LNCAP (cell line): ENCODE data around the gene FOXN3.

Experiments
- TF ChIP-seq, protein P1 (sequence below): fragments of 450-650 bp; IDR thresholded peaks from 2 replicates; pipeline ENCODE4 v1.5.1; 2017; ENCODE audit warnings: mild to moderate bottlenecking

The FOXN3 gene

DNA sequence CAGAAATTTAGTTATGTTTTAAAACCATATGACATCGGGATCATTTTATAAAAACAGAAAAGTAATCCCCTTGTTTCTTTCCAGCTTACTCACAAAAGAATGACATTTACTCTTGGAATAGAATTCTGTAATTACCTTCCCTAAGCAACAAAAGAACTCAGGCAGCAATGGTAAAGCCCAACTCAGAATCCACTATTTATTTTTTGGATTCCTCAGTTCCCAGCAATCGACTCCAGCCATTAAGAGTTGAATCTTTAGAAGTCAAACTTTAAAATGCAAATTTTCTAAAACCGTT lies 65.9 kb downstream of the FOXN3 start:
- TF ChIP-seq, protein P1, sequence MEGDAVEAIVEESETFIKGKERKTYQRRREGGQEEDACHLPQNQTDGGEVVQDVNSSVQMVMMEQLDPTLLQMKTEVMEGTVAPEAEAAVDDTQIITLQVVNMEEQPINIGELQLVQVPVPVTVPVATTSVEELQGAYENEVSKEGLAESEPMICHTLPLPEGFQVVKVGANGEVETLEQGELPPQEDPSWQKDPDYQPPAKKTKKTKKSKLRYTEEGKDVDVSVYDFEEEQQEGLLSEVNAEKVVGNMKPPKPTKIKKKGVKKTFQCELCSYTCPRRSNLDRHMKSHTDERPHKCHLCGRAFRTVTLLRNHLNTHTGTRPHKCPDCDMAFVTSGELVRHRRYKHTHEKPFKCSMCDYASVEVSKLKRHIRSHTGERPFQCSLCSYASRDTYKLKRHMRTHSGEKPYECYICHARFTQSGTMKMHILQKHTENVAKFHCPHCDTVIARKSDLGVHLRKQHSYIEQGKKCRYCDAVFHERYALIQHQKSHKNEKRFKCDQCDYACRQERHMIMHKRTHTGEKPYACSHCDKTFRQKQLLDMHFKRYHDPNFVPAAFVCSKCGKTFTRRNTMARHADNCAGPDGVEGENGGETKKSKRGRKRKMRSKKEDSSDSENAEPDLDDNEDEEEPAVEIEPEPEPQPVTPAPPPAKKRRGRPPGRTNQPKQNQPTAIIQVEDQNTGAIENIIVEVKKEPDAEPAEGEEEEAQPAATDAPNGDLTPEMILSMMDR, result no peak

DNA sequence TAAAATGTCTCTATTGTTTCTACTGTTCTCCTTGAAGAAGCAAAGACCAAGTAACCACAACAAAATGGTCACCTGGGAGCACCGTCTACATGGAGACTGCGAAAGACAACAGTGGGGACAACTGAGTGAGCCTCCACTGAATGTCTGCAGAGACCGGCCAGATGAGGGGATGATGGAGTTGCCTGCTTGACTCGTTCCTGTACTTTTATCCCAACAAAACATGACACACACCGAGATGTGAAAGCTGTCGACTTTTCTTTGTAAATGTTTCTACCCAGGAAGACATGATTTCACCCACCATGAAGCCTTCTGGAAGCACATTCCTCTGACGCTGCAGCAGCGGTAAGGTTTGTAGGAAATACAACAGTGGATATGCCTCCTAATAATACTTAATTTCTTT lies 66.9 kb downstream of the FOXN3 start:
- TF ChIP-seq, protein P1, result no peak

DNA sequence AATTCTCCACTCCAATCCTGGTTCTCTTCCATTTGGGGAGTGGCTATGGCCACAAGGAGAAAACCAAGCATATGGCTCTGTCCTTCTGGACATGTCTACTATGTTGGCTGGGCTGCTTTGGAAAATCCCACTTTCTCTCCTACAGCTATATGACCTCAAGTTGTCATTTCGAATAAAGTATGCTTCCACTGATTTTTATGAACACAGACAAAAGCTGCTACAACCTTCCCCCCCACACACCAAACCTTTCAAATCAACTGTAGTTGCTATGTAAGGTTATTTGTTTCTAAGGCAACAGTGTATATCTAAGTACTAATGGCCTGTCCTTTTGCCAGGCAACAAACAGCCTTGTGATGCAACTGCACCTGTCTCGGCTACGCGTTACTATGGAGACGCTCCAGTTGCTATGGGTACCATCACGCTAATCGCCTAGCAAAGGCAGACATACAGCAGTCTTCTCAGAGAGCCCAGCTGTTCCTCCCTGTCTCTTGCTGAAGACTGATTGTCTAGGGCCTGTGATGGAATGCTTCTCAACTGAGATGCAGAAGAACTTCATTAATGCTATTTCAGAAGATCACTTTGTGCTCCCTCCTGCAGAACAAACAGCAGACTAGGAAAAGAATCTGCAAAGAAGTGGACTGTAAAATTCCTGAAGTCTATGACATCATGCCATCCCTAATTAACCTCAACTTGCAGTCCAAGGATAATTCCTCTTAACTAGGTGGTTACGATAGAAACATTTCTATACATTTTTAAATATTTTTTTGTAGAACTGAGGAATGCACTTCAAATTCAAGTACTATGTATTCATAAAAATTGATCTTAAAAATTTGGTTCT lies 67.6 kb downstream of the FOXN3 start:
- TF ChIP-seq, protein P1, result no peak

DNA sequence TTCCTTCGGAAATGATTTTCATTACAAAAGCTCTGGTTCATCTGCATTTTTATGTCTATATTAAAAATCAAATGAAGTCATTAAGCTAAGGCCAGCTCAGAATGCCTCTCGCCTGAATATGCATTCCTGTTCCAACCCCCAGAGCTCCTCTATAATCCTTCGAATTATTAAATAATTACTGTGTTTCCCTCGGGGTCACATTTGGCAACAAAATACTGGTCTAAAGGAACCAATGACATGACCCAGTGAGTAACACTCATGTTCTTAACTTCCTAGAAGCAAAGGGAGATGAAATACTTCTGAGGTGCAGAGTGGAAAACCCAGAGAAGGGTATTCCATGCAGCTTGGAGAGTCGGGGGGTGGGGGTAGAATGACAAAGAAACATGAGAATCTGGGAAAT lies 68.3 kb downstream of the FOXN3 start:
- TF ChIP-seq, protein P1, result no peak

DNA sequence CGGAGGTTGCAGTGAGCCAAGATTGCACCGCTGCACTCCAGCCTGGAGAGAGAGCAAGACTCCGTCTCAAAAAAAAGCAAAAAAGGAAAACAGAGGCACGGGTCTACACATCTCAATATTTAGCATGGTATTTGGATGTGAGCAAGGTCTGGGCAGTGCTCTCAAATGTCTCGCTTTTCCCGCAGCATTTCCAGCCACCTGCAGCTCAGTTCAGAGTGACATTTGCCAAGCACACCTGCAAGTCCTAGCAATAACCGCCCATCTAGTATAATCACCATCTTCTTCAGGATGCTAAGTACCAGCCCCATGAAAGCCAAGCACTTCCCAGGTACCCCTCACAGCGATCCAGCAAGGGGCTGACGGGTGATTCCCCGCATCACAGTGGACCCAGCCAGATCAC lies 69.1 kb downstream of the FOXN3 start:
- TF ChIP-seq, protein P1, result no peak

DNA sequence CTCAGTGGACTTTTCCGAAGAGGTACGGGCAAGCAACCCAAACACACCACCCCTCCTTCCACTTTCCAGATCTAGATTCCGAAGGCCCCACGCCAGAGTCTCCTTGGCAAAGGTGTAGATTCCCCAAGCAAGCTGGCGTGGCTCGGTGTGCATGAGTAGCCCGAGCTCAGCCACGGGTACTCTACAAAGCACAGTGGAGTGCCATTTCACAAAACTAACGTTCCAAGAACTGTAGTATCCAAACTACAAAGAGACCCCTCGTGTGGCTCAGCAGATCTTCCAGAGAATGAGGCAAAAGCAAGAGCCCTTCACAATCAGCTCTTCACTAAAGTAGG lies 72.1 kb downstream of the FOXN3 start:
- TF ChIP-seq, protein P1, result no peak

DNA sequence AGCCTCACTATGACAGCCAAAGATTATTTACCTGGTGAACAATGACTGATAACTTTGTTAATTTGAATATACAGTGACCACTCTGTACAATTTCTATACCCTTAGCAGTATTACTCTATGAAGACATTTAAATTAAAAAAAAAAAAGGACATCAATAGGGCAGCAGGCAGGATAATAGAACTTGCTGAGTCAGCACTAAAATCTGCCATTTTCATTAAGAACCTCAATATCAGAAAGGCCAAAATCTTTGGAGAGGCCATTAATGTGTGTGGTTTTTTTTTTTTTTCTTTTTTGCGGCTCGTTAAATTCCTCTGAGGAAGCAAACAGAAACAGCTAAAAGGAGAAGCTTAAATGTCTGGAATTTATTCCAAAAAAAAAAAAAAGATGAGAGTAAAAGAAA lies 73.7 kb downstream of the FOXN3 start:
- TF ChIP-seq, protein P1, result no peak

DNA sequence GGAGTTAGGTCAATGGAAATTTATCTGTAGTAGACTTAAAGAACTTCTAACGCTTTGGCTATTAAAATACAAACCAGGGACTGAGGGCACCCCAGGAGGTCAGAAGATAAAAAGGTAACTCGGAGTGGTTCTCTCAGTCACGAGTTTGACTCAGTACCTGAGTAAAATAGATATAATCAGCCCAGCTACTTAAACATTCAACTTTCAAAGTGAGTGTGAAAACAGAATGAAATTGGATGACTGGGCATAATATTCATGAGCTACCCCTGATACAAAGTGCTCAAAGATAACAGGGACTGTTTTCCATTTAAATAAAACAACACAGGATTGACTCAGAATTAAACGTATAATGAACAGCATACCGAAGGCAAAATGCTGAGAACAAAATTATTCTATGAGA lies 75.0 kb downstream of the FOXN3 start:
- TF ChIP-seq, protein P1, result no peak
